ENCODE data around the gene TTLL11. TPM values are rescaled to one million over a fixed set of nuclear protein-coding genes. Genes with fewer than 3 reads are reported as not detected.
A peak's percentile ranks its signal among the peaks of the same experiment; 100 is the strongest.

The TTLL11 gene
- total RNA-seq, 4 donors from 2014 or later = 15.1 to 42.6 (median 29.1) TPM

- Histone ChIP-seq H3K4me1 (peaks cover 0 to 36% (median 4%) of the 10 kb centered on the region in 3 donors), H3K27me3 (no peaks in the 10 kb centered on the region)
- WGBS, 2 donors (ENCODE audit: low coverage in 1 of 2) = 87 to 100% methylated on average over 3 to 4 of the region's 4 CpGs
These were observed 3.7 kb upstream of the TTLL11 start for GRCh38 chr9:122096620-122097415.

GRCh38 chr9:122095010-122095767 is 2.1 kb upstream of the TTLL11 start:
- no peaks in the 10 kb centered on the region for H3K9me3 ChIP-seq
- H3K27ac ChIP-seq = no peak overlapping the region
- TF ChIP-seq POLR2AphosphoS5 (IDR thresholded peaks at IDR 0.05) (no peak), CTCF (IDR thresholded peaks at IDR 0.05) (peak; percentile 35 to 64 (median 41)), POLR2A (IDR thresholded peaks at IDR 0.05) (no peak), EP300 (IDR thresholded peaks at IDR 0.05) (no peak)
- H3K36me3 ChIP-seq = no peaks in the 10 kb centered on the region
- peaks cover 0 to 52% (median 19%) of the 10 kb centered on the region in 3 donors for H3K4me1 ChIP-seq
- no peaks in the 10 kb centered on the region for H3K27me3 ChIP-seq
- 30 to 50% methylated on average over 2 to 12 of the region's 14 CpGs for WGBS, 2 donors (ENCODE audit: low coverage in 1 of 2)
- no peak for ATAC-seq
- H3K4me3 ChIP-seq = no peak overlapping the region

More at GRCh38 chr9:122096620-122097415, 3.7 kb upstream of the TTLL11 start:
- H3K36me3 ChIP-seq = no peaks in the 10 kb centered on the region
- no peak overlapping the region for H3K4me3 ChIP-seq
- TF ChIP-seq CTCF (IDR thresholded peaks at IDR 0.05) (no peak), POLR2AphosphoS5 (IDR thresholded peaks at IDR 0.05) (no peak), POLR2A (IDR thresholded peaks at IDR 0.05) (no peak), EP300 (IDR thresholded peaks at IDR 0.05) (no peak)
- peak overlapping the region in 2 of 4 donors; percentile 38 to 53 for H3K27ac ChIP-seq
- no peaks in the 10 kb centered on the region for H3K9me3 ChIP-seq
- no peak for ATAC-seq

GRCh38 chr9:122091682-122092592 is 1.2 kb downstream of the TTLL11 start:
- Histone ChIP-seq H3K9me3 (no peaks in the 10 kb centered on the region), H3K4me3 (peak overlapping the region; percentile 68 to 87), H3K36me3 (no peaks in the 10 kb centered on the region), H3K4me1 (peaks cover 0 to 71% (median 24%) of the 10 kb centered on the region in 3 donors), H3K27ac (peak overlapping the region; percentile 29 to 88 (median 86)), H3K27me3 (no peaks in the 10 kb centered on the region)
- TF ChIP-seq EP300 (IDR thresholded peaks at IDR 0.05) (no peak), CTCF (IDR thresholded peaks at IDR 0.05) (no peak), POLR2A (IDR thresholded peaks at IDR 0.05) (no peak), POLR2AphosphoS5 (IDR thresholded peaks at IDR 0.05) (no peak)
- WGBS, 2 donors (ENCODE audit: low coverage in 1 of 2) = 39 to 68% methylated on average over 4 to 9 of the region's 11 CpGs
- no peak for ATAC-seq

- peak overlapping the region in 1 of 2 donors; percentile 87 for H3K4me3 ChIP-seq
- TF ChIP-seq CTCF (IDR thresholded peaks at IDR 0.05) (no peak), POLR2A (IDR thresholded peaks at IDR 0.05) (no peak), EP300 (IDR thresholded peaks at IDR 0.05) (no peak), POLR2AphosphoS5 (IDR thresholded peaks at IDR 0.05) (no peak)
- no peaks in the 10 kb centered on the region for H3K9me3 ChIP-seq
- peaks cover 0 to 80% (median 24%) of the 10 kb centered on the region in 3 donors for H3K4me1 ChIP-seq
- no peaks in the 10 kb centered on the region for H3K36me3 ChIP-seq
- peak overlapping the region in 3 of 4 donors; percentile 3 to 88 (median 88) for H3K27ac ChIP-seq
- H3K27me3 ChIP-seq = no peaks in the 10 kb centered on the region
- no peak for ATAC-seq
- WGBS, 2 donors (ENCODE audit: low coverage in 1 of 2) = 84 to 100% methylated on average over 4 to 5 of the region's 5 CpGs
These were observed 2.1 kb downstream of the TTLL11 start for GRCh38 chr9:122090981-122091380.

Data from gastroesophageal sphincter (tissue), 4 donors.